Measurements from ENCODE around the gene IGF2R. TPM values are rescaled to one million over a fixed set of nuclear protein-coding genes. Genes with fewer than 3 reads are reported as not detected.

IGF2R gene
- total and polyA plus RNA-seq, 2 donors from 2014 or later, result 23.7 to 88.6 TPM

- no peak for FAIRE-seq
- H3K27me3 ChIP-seq (ENCODE audit: control insufficient read depth, insufficient read depth, low read length), result no peaks in the 10 kb centered on the region
- DNase-seq, result no peak
- no peak overlapping the region for H3K4me3 ChIP-seq (ENCODE audit: low read length in 3 of 3)
- H3K27ac ChIP-seq (ENCODE audit: low read depth in 2 of 2, low read length in 2 of 2), result no peak overlapping the region
- intact Hi-C loops (cut with DNase I), result no loop called here
- peaks cover 2 to 81% (median 58%) of the 10 kb centered on the region in 3 donors for H3K36me3 ChIP-seq (ENCODE audit: control insufficient read depth in 2 of 3, insufficient read depth in 3 of 3, low read length in 3 of 3)
- no peaks in the 10 kb centered on the region for H3K4me1 ChIP-seq (ENCODE audit: control insufficient read depth in 2 of 3, insufficient read depth in 2 of 3, low read depth in 1 of 3, low read length in 3 of 3)
- TF ChIP-seq, protein P1, sequence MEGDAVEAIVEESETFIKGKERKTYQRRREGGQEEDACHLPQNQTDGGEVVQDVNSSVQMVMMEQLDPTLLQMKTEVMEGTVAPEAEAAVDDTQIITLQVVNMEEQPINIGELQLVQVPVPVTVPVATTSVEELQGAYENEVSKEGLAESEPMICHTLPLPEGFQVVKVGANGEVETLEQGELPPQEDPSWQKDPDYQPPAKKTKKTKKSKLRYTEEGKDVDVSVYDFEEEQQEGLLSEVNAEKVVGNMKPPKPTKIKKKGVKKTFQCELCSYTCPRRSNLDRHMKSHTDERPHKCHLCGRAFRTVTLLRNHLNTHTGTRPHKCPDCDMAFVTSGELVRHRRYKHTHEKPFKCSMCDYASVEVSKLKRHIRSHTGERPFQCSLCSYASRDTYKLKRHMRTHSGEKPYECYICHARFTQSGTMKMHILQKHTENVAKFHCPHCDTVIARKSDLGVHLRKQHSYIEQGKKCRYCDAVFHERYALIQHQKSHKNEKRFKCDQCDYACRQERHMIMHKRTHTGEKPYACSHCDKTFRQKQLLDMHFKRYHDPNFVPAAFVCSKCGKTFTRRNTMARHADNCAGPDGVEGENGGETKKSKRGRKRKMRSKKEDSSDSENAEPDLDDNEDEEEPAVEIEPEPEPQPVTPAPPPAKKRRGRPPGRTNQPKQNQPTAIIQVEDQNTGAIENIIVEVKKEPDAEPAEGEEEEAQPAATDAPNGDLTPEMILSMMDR (IDR thresholded peaks at IDR 0.05; ENCODE audit: borderline replicate concordance, extremely low read depth, insufficient read depth), result no peak
- no peak overlapping the region for H3K9ac ChIP-seq (ENCODE audit: low read length in 3 of 3)
- no peaks in the 10 kb centered on the region for H3K9me3 ChIP-seq (ENCODE audit: control insufficient read depth in 2 of 3, insufficient read depth in 1 of 3, low read length in 3 of 3)
Observed at GRCh38 chr6:160071805-160072690, 103.2 kb downstream of the IGF2R start.

- no peaks in the 10 kb centered on the region for H3K4me1 ChIP-seq (ENCODE audit: control insufficient read depth in 2 of 3, insufficient read depth in 2 of 3, low read depth in 1 of 3, low read length in 3 of 3)
- no peaks in the 10 kb centered on the region for H3K9me3 ChIP-seq (ENCODE audit: control insufficient read depth in 2 of 3, insufficient read depth in 1 of 3, low read length in 3 of 3)
- DNase-seq, result no peak
- H3K27me3 ChIP-seq (ENCODE audit: control insufficient read depth, insufficient read depth, low read length), result no peaks in the 10 kb centered on the region
- no peak overlapping the region for H3K9ac ChIP-seq (ENCODE audit: low read length in 3 of 3)
- FAIRE-seq, result no peak
- TF ChIP-seq, protein P1 (IDR thresholded peaks at IDR 0.05; ENCODE audit: borderline replicate concordance, extremely low read depth, insufficient read depth), result no peak
- peaks cover 6 to 77% (median 59%) of the 10 kb centered on the region in 3 donors for H3K36me3 ChIP-seq (ENCODE audit: control insufficient read depth in 2 of 3, insufficient read depth in 3 of 3, low read length in 3 of 3)
- H3K27ac ChIP-seq (ENCODE audit: low read depth in 2 of 2, low read length in 2 of 2), result no peak overlapping the region
- no peak overlapping the region for H3K4me3 ChIP-seq (ENCODE audit: low read length in 3 of 3)
- intact Hi-C loops (cut with DNase I), result no loop called here
Observed at GRCh38 chr6:160073272-160073671, 104.4 kb downstream of the IGF2R start.

DNA sequence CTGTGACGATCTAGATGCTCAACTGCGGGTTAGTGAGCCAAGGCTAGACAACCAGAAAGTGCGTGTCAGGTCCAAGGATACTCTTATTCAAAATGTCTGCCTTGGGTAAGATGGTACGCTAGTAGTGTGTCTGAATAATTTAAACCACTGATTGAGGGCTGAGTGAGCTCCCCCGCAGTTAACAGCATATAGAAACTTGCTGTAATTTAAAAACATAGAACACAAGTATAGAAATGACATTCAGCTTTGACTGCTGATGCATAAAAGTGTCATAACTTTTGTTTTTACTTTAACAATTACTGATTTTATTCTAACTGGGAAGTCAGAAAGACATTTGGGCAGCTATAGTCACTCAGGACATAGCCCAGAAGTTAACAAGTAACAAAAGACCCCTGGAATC lies 107.1 kb downstream of the IGF2R start:
- peaks cover 7 to 78% (median 54%) of the 10 kb centered on the region in 3 donors for H3K36me3 ChIP-seq (ENCODE audit: control insufficient read depth in 2 of 3, insufficient read depth in 3 of 3, low read length in 3 of 3)

More for the DNA sequence above, 107.1 kb downstream of the IGF2R start:
- FAIRE-seq (no peak), DNase-seq (no peak)
- H3K27ac ChIP-seq (ENCODE audit: low read depth in 2 of 2, low read length in 2 of 2), result no peak overlapping the region
- H3K9ac ChIP-seq (ENCODE audit: low read length in 3 of 3), result no peak overlapping the region
- no peaks in the 10 kb centered on the region for H3K4me1 ChIP-seq (ENCODE audit: control insufficient read depth in 2 of 3, insufficient read depth in 2 of 3, low read depth in 1 of 3, low read length in 3 of 3)
- H3K4me3 ChIP-seq (ENCODE audit: low read length in 3 of 3), result no peak overlapping the region
- H3K27me3 ChIP-seq (ENCODE audit: control insufficient read depth, insufficient read depth, low read length), result no peaks in the 10 kb centered on the region
- no peaks in the 10 kb centered on the region for H3K9me3 ChIP-seq (ENCODE audit: control insufficient read depth in 2 of 3, insufficient read depth in 1 of 3, low read length in 3 of 3)
- TF ChIP-seq, protein P1 (IDR thresholded peaks at IDR 0.05; ENCODE audit: borderline replicate concordance, extremely low read depth, insufficient read depth), result no peak
- intact Hi-C loops (cut with DNase I), result no loop called here

All from kidney (tissue), 14 donors.